IPS-11a (cell line): ENCODE measurements around the gene TMEM63C.

Experiments
- H3K4me3 ChIP-seq: one replicate; pipeline ENCODE4 v1.5.1; 2013; ENCODE audit warnings: low read depth, low read length, control low read depth

TMEM63C gene

DNA sequence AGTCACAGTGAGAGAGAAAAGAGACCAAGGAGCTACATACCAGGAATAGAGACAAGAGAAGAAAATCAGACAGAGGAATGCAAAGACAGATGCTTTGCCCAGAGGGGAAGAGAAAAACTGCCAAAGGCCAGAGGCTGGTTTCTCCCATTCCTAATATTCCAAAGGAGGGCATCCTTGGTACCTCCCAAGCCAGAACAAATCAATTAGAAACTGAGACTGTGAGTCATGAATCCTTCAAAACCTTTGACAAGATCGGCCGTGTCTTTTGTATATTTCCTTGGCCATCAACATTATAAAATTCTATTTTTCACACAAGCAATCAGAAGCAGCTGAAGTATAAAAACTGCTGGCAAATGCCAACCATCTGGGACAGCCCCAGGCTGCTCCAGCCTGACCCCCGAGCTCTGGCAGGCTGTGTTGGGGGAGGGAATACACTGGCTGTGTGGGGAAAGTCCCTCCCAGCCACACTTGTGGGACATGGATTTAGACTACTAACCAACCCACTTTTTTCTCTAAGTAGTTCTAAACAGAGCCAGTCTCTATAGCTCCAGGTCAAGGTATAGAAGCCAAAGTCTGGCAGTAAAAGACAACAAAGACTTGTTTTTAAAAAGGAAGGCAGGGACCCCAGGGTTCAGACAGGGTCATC lies 125.4 kb downstream of the TMEM63C start:
- no peak overlapping the region for H3K4me3 ChIP-seq
